IPS-NIHi7 (cell line): ENCODE data around the gene RUSF1.
"Not testable (repeated sequence)": the region's sequence is repeated elsewhere in the genome, so short reads cannot be mapped to it uniquely, and the experiment has no call there.

Experiments
- DNase-seq: peaks from one replicate; pipeline ENCODE4 v3.0.0; 2012; ENCODE audit warnings: mixed read lengths; ENCODE audit errors: extremely low spot score

Gene RUSF1

DNA sequence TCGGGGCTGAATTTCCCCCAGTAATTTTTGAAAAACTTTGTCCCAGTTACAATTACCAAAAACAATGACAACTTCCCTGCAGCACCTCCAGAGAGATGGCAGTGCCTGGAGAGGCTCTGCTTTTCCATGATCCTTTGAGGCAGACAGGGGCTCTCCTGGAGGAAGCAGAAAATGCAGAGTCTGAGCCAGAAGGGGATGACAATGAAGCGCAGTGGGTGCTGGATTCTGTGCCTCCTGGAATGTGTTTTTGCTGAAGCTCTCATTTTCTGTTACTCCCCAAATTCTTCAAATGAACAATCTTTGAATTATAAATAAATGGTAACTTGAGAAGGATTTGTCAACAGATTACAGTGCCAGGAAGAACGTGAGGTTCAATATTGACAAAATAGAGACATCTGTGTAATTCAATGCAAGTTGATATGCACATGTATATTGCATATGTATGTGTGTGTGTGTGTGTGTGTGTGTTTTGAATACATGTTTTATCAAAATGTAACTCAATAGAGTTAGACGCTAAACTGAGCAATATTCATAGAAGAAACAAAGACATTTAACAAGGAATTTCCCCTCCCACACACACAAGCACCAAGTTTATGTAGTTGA lies 9.7 kb upstream of the RUSF1 start:
- DNase-seq, result no peak

DNA sequence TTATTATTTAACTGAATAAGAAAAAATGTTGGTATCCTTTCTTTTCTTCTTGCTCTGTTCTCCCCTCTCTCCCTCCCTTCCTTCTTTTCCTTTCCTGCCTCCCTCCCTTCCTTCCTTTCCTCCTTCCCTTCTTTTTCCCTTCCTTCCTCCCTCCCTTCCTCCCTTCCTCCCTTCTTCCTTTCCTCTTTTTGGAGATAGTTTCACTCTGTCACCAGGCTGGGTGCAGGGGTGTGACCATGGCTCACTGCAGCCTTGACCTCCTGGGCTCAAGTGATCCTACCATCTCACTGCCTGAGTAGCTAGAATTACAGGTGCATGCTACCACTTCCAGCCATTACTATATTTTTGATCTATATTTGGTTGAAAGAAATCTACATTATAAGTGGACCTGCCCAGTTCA lies 5.7 kb upstream of the RUSF1 start:
- no peak for DNase-seq

DNA sequence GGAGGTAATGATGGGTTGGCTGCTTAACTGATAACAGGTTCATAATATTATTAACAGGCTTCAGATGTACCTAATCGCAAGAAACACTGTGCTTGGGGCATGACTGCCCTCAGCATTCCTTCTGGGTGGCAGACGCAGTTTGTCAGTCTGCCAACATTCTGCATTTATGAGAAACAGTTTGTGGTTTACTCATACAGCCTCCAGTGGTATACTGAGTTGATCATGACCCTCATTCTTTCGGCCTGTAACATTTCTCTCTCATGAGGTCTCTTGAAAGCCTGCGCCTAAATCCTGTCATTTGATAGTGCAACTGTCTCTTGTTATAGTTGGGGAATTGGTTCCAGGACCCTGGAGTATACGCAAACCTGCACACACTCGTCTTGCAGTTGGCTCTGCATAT lies 4.9 kb upstream of the RUSF1 start:
- no peak for DNase-seq

DNA sequence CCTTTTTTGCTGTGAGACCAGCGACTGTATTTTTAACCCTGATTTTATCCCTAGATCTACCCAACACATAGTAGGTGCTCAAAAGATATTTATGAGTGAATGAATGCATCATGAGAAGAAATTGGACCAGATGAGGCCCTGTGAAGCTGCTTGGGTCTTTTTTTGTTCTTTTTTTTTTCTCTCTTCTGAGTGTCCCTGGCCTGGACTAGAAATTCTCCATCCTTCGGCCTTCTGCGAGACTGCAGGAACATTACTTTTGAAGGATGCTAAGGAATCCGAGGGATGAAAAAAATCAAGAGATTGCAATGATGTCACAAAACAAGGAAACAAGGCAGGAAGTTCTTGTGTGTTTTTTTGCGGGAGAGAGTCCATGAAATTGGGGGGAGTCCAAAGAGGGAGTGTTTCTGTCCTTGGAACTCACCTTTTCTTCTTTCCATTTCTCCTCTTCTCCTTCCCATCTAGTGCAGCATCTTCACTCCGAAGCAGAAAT lies 560 bp upstream of the RUSF1 start:
- no peak for DNase-seq

DNA sequence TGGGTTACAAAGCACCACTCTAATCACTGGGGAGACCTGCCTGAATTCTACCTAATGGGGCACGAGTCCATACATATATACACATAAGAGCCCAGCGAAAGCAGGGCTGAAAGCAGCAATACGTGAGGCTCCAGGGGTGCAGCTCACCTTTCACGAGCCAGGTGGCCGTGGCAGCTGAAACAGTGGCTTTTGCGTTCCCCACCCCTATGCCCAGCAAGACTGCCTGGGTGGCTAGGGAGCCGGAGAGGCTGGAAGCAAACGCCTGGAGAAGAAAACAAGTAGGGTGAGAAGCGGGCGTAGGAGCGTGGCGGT lies 618 bp downstream of the RUSF1 start:
- DNase-seq, result no peak

DNA sequence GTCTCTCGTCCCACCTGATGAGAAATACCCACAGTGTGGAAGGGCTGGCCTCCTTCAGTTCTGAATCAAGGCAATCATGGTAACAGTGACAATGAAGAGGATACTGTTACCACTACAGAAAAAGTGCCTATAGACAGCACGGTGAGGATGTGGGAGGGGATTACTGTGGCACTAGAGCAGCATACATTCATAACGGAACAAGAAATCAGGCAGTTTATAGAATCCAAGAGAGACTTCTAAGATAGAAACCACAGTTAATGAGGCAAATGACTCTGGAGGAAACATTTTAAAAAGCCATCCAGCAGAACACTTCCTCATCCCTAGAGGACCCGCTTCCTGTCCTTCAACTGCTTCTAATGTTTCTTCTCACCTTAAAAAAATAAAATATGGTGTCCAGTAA lies 2.7 kb downstream of the RUSF1 start:
- no peak for DNase-seq

DNA sequence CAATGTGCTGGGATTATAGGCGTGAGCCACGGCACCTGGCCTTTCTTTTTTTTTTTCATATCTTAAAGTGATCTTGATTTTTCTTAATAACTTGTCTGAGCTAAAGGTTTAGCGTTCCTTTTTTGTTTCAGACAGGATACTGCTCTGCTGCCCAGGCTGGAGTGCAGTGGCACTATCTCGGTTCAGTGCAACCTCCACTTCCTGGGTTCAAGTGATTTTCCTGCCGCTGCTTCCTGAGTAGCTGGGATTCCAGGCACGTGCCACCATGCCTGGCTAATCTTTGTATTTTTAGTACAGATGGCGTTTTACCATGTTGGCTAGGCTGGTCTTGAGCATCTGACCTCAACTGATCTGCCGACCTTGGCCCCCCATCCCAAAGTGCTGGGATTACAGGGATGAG lies 4.0 kb downstream of the RUSF1 start:
- no peak for DNase-seq

DNA sequence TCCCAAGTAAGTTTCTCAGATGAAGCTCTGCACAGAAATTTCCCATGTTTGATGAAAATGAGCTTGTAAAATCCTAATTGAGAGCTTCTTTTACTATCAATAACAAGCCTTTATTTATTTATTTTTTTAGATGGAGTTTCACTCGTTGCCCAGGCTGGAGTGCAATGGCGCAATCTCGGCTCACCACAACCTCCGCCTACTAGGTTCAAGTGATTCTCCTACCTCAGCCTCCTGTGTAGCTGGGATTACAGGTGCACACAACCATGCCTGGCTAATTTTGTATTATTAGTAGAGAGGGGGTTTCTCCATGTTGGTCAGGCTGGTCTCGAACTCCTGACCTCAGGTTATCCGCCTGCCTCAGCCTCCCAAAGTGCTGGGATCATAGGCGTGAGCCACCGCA lies 4.6 kb downstream of the RUSF1 start:
- not testable (repeated sequence) for DNase-seq

DNA sequence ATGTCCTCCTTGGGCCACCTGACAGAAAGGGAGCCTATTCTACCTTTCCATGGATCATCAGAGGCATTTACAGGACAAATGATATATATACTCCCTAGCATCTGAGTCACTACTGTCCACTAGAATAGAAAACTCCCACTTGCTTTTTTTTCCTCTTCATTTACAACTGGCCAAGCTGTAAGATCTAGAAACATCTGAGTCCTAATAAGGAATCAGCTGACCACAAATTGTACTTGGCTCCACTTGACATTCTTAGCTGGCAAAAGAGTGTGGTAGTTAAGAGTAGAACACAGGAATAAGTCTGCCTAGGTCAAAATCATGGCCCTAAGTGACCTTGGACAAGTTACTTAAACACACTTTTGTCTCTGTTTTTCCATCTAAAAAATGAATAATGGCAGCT lies 5.2 kb downstream of the RUSF1 start:
- no peak for DNase-seq

DNA sequence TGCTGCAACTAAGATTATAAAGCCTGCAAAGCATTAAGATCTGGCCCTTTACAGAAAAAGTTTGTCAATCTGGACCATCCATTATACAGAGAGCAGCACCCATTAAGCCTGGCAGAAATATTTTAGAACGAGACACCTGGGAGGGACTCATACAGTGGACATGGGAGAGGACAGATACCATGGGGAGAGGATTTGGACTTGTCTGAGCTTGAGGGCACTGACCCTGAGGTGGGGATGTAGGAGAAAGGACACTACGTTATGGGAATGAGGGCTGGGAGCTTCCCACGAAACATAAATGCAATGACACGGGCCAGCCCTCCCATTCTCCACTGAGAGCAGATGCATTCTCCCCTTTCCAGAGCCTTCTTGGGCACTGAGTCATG lies 6.2 kb downstream of the RUSF1 start:
- DNase-seq, result no peak

DNA sequence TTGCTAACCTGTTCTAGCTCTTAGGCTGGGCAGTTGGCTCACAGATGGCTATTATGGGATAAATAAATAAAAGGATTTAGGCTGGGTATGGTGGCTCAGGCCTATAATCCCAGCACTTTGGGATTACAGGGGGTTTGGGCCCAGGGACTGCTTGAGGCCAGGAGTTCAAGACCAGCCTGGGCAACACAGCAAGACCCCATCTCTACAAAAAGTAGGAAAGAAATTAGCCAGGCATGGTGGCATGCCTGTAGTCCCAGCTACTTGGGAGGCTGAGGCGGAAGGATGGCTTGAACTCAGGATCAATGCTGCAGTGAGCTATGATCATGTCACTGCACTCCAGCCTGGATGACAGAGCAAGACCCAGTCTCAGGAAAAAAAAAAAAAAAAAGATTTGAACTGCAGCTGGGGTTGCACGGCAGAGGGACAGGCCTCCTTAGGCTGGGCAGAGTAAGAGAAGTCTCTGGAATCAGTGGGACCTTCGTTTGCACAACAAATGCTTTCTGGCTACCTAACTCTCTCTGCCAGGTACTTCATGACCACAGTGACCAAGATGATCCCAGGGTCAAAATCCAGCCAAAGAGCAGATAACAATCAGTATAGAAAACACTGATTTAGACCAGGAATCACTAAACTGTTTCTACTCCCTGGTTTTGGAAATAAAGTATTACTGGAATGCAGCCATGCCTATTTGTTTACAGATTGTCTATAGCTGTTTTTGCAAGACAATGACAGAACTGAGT lies 6.8 kb downstream of the RUSF1 start:
- DNase-seq, result no peak

DNA sequence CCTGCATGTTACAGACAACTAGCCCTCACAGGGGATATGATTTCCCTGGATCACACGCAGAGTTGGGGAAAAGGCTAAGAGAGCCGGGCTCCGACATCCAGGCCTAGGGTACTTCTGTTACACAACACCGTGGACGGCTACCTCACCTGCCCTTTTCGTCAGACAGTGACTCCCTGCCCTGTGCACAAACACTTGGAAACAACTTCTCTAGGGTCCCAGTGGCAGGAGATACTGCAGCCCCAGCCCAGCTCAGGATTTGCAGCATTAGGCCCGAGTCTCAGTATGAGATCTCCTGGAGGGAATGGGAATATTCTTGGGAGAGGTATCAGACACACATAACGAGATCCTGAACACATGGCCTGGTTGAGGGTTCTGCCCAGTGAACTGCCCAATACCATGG lies 8.3 kb downstream of the RUSF1 start:
- DNase-seq, result no peak

DNA sequence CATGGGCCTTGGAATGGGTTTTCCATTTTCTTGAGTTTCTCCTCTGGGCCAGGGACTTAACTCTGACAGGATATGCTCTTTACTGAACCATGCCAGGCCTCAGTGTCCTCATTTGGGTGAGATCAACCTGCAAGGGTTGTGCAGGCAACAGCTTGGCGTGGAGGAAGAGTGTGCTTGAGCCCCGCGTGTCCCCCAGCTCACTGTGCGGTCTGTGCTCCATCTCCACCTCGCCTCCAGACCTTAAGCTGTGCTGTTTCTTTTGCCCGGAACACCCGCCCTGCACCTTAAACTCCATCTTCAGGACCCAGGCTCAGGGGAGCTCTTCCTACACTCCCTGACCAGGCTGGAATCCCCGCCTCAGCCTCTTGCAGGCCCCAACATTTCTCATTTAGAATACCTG lies 9.7 kb downstream of the RUSF1 start:
- DNase-seq, result no peak

DNA sequence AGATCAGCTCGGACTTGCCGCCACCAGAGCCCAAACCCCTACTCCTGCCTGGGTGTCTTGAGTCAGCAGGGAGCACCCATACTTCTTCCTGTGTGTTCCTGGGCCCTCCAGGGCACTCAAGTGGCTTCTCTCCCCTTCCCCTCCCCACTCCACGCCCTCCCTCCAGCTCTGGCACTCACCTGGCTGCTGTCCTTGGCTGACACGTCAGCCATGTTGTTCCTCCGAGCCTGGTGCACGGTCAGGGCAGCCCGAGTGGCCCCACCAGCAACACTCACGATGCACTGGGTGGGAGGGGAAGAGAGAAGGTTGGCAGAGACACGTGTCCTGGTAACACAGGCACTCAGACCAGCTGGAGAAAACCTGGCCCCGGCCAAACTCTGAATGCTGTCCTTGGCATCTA lies 11.5 kb downstream of the RUSF1 start:
- DNase-seq, result no peak

DNA sequence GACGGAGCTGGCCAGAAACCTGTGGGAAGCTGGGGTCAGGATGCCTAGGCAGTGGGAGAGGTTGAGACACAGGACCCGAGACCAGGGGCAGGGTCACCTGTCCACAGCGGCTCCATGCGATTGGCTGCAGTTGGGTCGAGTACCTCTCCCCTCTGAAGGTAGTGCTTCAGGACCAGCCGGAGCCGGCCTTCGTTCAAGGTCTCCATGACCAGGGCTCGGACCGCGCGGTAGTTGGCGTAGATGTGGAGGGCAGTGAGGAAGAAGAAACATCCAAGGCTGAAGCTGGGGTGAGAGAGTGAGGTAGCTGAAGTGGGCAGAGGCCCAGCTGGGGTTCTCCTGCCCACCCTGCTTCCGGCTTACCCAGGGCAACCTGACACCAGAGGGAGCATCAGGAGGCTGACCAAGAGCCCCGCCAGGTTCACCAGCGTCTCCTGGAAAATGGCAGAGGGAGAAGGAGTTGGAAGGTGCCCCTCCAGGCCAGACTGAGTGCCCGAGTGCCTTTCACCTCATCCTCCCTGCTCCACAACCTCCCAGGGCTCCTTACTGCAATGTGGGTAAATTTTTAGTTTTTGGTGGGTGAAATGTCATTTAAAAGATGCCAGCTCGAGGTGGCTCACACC lies 14.6 kb downstream of the RUSF1 start:
- no peak for DNase-seq

DNA sequence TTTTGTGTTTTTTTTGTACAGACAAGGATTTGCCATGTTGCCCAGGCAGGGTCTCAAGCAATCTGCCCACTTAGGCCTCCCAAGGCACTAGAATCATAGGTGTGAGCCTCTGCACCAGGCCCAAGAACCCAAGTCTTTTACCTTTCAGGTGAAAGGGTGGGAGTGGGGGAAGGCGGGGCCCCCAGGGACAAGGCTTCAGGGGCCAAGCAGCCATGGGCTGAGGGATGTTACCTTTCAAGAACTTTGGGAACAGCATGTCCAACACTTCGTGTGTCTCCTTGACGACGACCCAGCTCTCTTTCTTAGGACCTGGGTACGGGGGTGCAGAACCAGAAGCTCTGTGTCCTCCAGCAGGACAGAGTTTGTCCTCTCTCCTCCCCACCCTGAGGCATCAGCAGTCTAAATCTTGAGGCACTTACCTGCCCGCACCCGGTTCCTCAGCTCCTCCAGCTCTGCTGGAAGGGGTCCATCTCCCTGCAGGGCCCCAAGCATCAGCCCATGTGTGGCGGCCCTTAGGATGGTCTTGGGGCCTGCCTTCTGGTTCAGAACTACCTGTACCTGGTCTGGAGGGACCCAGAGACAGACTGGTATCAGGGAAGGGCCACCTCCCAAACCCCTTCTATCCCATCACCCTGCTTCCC lies 16.3 kb downstream of the RUSF1 start:
- no peak for DNase-seq

DNA sequence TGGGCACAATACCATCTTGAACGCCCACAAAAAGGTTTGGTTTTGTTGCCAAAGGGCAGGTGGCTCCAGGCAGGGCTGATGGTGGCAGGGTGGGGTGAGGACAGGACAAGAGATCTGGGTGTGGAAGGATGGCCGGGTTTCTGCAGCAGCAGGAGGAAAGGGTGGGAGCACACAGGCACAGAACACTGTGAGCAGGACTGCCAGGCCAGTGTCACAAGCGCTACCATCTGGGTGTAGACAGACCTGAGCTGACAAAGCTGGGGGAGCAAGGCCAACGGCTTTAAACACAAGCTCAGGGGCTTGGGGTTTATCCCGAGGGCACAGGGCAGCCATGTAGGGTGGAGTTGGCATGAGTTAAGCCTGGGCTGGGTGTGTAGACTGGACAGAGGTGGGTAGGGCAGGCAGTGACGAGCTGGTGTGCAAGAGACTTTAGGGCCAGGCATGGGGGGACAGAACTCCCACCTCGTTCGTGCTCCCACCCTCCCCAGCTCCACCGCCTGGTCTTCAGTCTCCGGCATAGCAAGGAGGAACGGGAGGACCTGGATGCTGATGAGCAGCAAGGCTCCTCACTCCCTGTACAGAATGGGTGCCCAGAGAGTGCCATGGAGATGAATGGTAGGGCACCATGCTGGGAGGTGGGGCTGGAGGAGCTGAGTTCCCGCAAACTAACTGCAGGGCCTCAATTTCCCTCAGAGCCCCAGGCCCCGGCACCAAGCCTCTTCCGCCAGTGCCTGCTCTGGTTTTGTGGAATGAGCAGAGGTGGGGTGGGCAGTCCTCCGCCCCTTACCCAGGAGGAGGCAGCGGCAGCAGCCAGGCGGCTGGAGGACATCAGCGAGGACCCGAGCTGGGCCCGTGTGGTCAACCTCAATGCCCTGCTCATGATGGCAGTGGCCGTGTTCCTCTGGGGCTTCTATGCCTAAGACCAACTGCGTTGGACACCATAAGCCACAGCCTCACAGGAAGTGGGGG lies 18.3 kb downstream of the RUSF1 start:
- no peak for DNase-seq

DNA sequence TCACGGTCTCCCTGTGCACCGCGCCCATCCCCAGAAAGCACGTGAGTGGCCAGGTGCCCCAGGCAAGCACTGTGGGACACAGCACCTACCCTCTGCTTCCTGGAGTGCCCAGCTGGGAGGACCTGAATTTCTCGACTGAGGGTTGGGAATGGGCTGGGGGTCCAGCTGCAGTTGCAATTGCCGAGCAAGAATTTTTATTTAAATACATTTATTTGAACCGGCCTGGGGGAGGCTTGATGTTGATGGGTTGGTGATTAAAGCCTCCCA lies 19.0 kb downstream of the RUSF1 start:
- DNase-seq, result no peak

DNA sequence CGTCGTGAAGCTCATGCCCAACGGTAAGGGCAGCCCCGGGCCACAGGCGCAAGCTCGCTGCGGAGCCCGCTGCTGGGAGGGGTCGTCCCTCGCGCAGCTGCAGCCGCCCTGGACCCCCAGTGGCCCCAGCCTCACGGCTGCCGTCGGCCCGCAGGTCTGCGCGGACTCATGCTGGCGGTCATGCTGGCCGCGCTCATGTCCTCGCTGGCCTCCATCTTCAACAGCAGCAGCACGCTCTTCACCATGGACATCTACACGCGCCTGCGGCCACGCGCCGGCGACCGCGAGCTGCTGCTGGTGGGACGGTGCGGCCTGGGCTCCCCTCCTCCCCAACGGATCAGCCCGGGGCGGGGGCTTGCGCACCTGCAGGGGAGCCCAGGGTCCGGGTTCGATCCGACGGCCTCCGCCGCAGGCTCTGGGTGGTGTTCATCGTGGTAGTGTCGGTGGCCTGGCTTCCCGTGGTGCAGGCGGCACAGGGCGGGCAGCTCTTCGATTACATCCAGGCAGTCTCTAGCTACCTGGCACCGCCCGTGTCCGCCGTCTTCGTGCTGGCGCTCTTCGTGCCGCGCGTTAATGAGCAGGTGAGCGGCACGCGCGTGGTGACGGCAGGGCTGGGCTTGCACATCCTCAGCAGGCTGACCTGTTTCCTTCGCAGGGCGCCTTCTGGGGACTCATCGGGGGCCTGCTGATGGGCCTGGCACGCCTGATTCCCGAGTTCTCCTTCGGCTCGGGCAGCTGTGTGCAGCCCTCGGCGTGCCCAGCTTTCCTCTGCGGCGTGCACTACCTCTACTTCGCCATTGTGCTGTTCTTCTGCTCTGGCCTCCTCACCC lies 19.5 kb downstream of the RUSF1 start:
- DNase-seq, result no peak

DNA sequence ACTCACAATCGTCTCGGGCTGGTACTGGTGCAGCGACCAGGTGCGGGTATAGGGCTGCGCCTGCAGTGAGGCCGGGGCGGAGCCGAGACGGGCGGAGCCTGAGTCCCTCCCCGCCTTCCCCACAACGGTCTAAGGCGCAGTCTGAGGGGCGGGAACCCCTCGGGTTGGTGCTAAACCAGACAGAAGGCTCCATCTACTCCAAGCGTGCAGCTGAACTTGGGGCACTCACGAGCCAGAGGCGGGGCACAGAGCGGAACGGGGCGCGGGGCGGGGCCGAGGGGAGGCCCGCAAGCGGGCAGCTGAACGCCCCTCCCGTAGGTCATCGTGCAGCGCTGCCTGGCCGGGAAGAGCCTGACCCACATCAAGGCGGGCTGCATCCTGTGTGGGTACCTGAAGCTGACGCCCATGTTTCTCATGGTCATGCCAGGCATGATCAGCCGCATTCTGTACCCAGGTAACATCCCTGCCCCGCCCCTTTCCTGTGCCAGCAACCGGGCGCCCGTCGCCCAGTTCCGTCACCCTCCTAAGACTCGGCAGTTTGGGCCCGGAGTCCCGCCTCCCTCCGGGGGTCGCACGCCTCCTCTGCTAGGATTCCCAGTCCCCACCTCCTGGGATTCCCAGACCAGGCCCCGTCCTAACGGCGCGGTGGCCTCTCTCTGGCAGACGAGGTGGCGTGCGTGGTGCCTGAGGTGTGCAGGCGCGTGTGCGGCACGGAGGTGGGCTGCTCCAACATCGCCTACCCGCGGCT lies 20.3 kb downstream of the RUSF1 start:
- DNase-seq, result peak; percentile 85
